SKM-1 (cell line): ENCODE data around the gene MORN5.
"Not testable (repeated sequence)": the region's sequence is repeated elsewhere in the genome, so short reads cannot be mapped to it uniquely, and the experiment has no call there.

Experiments used
- DNase-seq: peaks from one replicate; lab custom pipeline; 2025; ENCODE audit not compliant: unreplicated experiment; lab: John Stamatoyannopoulos, UW

Gene MORN5

GRCh38 chr9:122159026-122159924, at the start of gene MORN5, which contains the start of gene NDUFA8:
Gene MORN5 (plus strand): TSS chr9:122159908. CDS start chr9:122159973, 65 bp downstream.
Gene NDUFA8 (minus strand): TSS chr9:122159779. CDS start chr9:122159677, 102 bp downstream.
- peak; percentile 85 for DNase-seq

- no peak for DNase-seq
Observed at GRCh38 chr9:122110100-122110833, 49.4 kb upstream of the MORN5 start.

GRCh38 chr9:122111413-122112085, 48.2 kb upstream of the MORN5 start:
- no peak for DNase-seq

- no peak for DNase-seq
Observed at GRCh38 chr9:122112238-122112637, 47.5 kb upstream of the MORN5 start.

- DNase-seq: no peak
Observed at GRCh38 chr9:122113574-122113973, 46.1 kb upstream of the MORN5 start.

GRCh38 chr9:122115176-122116035, 44.3 kb upstream of the MORN5 start:
- no peak for DNase-seq

GRCh38 chr9:122116040-122116439, 43.7 kb upstream of the MORN5 start:
- DNase-seq: no peak

GRCh38 chr9:122116448-122117173, 43.1 kb upstream of the MORN5 start:
- DNase-seq: no peak

- not testable (repeated sequence) for DNase-seq
Observed at GRCh38 chr9:122117241-122117640, 42.5 kb upstream of the MORN5 start.

- no peak for DNase-seq
Observed at GRCh38 chr9:122118343-122119165, 41.2 kb upstream of the MORN5 start.

- DNase-seq: no peak
Observed at GRCh38 chr9:122119166-122119521, 40.6 kb upstream of the MORN5 start.

GRCh38 chr9:122119721-122120120, 40.0 kb upstream of the MORN5 start:
- no peak for DNase-seq

- no peak for DNase-seq
Observed at GRCh38 chr9:122120316-122121071, 39.2 kb upstream of the MORN5 start.

GRCh38 chr9:122121391-122121790, 38.3 kb upstream of the MORN5 start:
- no peak for DNase-seq

GRCh38 chr9:122121931-122122330, 37.8 kb upstream of the MORN5 start:
- DNase-seq: no peak

GRCh38 chr9:122122468-122122867, 37.2 kb upstream of the MORN5 start:
- DNase-seq: no peak

- peak; percentile 45 for DNase-seq
Observed at GRCh38 chr9:122122903-122123632, 36.6 kb upstream of the MORN5 start.

- DNase-seq: no peak
Observed at GRCh38 chr9:122124048-122124447, 35.7 kb upstream of the MORN5 start.
